ENCODE results near the gene CHGA.

DNA sequence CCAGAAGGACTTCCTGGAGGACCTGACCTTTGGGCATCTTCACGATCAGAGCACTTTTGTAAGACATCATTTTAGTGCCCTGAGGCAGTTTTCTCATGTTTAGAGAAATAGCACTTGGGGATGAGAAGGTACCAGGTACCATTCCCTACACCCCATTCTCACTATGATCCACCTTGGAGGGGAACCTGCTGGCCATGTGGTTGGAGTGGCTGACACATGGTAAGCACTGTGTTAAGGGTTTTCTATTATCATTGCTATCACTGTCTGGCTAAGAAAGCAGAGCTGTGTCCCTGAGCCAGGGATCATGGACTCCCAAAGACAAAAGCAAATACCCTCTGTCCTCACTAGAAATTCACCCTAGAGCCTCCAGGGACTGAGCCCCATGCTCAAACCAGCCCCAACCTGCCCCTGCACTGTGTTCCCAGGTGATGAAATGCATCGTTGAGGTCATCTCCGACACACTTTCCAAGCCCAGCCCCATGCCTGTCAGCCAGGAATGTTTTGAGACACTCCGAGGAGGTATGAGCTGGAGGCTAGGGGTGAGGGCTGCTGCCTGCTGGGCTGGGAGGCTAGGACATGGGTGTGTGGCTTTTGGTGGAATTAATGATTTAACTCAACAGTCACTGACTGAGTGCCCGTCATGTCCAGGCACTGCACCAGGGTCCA, 3.4 kb downstream of the CHGA start:
- TF ChIP-seq, protein P1, sequence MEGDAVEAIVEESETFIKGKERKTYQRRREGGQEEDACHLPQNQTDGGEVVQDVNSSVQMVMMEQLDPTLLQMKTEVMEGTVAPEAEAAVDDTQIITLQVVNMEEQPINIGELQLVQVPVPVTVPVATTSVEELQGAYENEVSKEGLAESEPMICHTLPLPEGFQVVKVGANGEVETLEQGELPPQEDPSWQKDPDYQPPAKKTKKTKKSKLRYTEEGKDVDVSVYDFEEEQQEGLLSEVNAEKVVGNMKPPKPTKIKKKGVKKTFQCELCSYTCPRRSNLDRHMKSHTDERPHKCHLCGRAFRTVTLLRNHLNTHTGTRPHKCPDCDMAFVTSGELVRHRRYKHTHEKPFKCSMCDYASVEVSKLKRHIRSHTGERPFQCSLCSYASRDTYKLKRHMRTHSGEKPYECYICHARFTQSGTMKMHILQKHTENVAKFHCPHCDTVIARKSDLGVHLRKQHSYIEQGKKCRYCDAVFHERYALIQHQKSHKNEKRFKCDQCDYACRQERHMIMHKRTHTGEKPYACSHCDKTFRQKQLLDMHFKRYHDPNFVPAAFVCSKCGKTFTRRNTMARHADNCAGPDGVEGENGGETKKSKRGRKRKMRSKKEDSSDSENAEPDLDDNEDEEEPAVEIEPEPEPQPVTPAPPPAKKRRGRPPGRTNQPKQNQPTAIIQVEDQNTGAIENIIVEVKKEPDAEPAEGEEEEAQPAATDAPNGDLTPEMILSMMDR (IDR thresholded peaks at IDR 0.05): no peak
- no peak for TF ChIP-seq POLR2A (IDR thresholded peaks at IDR 0.05)

Measured in breast epithelium (tissue), 3 donors.